Muscle of leg (tissue), 11 donors: ENCODE data around the gene CST11. TPM values are rescaled to one million over a fixed set of nuclear protein-coding genes. Genes with fewer than 3 reads are reported as not detected.
"Not testable (repeated sequence)": the region's sequence is repeated elsewhere in the genome, so short reads cannot be mapped to it uniquely, and the experiment has no call there.

Experiments used
- DNase-seq: peaks from one replicate; pipeline ENCODE4 v3.0.0; 2013
- H3K27ac ChIP-seq: one replicate; pipeline ENCODE4 v1.5.1; 2013; ENCODE audit warnings: mild to moderate bottlenecking, low read length, control low read depth
- H3K27me3 ChIP-seq: one replicate; pipeline ENCODE4 v1.6.1; 2013; ENCODE audit warnings: low read length; ENCODE audit not compliant: control insufficient read depth, insufficient read depth
- H3K36me3 ChIP-seq: one replicate; pipeline ENCODE4 v1.6.1; 2013; ENCODE audit warnings: low read length; ENCODE audit not compliant: control insufficient read depth, insufficient read depth
- H3K4me1 ChIP-seq: one replicate; pipeline ENCODE4 v1.6.1; 2013; ENCODE audit warnings: low read length; ENCODE audit not compliant: control insufficient read depth, insufficient read depth
- H3K4me3 ChIP-seq: one replicate; pipeline ENCODE4 v1.5.1; 2013; ENCODE audit warnings: low read length, control low read depth
- H3K9me3 ChIP-seq: replicated peaks from 2 replicates; pipeline ENCODE4 v1.6.1; 2013; ENCODE audit warnings: low read depth, low read length; ENCODE audit not compliant: control insufficient read depth
- WGBS: methylation state at CpG from one replicate; pipeline ENCODE4 v1.1.5; 2013; ENCODE audit warnings: missing lambda C conversion rate; ENCODE audit not compliant: insufficient coverage; 5-methylcytosine and 5-hydroxymethylcytosine counted together
- polyA plus RNA-seq, 8 donors: library from polyadenylated mRNA; unstranded; fragments of 120-200 nt; gene quantifications; one replicate each; pipeline versions ENCODE4 v1.2.1 to v1.2.3, GENCODE V29; 2013; ENCODE audit warnings: inconsistent platforms in 1 of 8, low replicate concordance in 1 of 8; ENCODE audit not compliant: insufficient read length in 8 of 8, insufficient read depth in 1 of 8
- total RNA-seq: library from RNA; stranded (reverse); fragments of 120-200 nt; gene quantifications from one replicate; pipeline ENCODE4 v1.2.4, GENCODE V29; 2013

CST11 gene
- total and polyA plus RNA-seq, 9 donors, result not detected

DNA sequence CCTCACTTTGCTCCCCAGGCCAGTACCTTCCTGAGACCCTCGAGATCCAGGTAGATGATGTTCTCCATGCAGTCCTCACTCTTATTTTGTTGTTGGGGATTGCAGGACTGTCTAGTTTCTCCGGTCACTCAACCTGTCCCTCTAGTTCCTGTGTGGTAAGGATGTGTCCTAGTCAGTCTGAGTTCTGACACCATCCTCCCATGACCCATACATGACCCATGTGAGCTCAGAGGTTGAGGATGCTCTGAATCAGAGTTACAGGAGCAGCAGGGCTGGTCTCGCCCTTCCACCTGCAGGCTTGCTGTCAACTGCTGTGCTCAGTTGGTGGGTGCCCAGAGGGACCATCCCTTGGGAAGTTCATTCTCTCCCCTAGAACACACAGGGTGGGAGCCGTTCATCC is 26.4 kb upstream of the CST11 start:
- DNase-seq, result no peak
- WGBS, result 100% methylated on average over 1 of the region's 4 CpGs
- Histone ChIP-seq H3K27me3 (no peaks in the 10 kb centered on the region), H3K36me3 (no peaks in the 10 kb centered on the region), H3K9me3 (no peaks in the 10 kb centered on the region), H3K4me1 (no peaks in the 10 kb centered on the region), H3K4me3 (no peak overlapping the region), H3K27ac (no peak overlapping the region)

DNA sequence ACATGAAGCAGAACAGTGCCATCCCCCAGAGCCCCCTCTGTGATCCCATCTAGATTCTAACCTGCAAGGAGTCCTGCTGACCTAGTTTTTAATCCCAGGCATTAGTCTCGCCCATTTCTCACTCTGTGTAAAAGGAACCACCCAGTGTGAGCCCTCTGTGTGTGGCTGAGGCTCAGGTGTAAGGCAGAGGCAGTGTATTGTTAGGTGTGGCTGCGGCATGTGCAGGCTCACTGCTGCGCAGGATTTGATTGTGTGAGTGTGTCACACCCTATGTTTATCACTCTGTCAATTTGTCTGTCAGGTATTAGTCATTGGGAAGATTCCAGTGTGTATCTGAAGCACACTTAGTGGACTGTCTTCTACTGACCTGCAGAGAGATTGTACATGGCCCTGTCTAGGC is 24.5 kb upstream of the CST11 start:
- Histone ChIP-seq H3K9me3 (no peaks in the 10 kb centered on the region), H3K36me3 (no peaks in the 10 kb centered on the region), H3K4me1 (no peaks in the 10 kb centered on the region), H3K27me3 (no peaks in the 10 kb centered on the region), H3K27ac (no peak overlapping the region), H3K4me3 (no peak overlapping the region)
- DNase-seq, result no peak
- WGBS, result 100% methylated on average over 2 of the region's 3 CpGs

DNA sequence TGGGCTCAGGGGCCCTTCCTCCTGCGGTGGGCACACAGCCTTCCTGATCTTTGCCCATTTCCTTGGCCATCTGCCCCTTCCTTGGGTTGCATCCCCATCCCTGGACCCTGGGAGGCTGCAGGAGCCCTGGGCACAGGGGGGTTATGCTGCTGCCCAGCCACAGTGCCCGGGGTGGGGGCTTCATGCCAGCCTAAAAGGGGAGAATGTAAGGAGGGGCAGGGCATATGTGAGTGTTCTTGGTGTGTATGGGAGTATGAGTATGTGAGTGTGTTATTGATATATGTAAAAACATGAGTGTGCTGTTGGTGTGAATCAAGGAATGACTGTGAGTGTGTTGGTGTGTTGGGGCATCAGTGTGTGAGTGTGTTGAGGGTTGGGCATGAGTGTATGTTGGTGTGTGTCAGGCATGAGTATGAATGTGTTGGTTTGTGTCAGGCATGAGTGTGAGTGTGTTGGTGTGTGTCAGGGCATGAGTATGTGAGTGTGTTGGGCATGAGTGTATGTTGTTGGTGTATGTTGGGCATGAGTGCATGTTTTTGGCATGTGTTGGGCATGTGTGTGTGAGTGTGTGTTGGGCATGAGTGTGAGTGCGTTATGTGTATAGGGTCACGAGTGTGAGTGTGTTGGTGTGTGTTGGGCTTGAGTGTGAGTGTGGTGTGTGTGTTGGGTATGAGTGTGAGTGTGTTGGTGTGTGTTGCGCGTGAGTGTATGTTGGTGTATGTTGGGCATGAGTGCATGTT is 23.5 kb upstream of the CST11 start:
- H3K4me1 ChIP-seq, result no peaks in the 10 kb centered on the region
- 88% methylated on average over 5 of the region's 6 CpGs for WGBS

DNA sequence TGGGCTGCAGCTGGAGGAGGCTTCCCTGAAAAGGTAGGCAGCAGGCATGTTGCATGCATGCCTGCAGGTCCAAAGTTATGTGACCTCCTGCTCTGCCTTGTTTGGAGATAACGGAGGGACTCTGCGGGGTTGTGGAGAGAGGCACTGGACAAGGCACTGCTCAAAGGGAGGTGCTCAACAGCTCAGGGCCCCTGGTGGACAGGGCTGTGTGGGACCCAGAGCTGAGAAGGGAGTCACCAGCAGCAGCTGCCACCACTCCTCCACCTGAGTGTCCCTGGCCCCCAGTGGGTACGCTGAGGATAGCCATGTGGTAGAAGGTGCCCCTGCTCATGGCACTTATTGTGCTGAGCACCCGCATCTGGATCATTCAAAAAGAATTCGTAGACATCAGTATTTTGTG is 22.7 kb upstream of the CST11 start:
- H3K27me3 ChIP-seq, result no peaks in the 10 kb centered on the region
- DNase-seq, result no peak
- no peaks in the 10 kb centered on the region for H3K9me3 ChIP-seq
- 82% methylated on average over 2 of the region's 5 CpGs for WGBS
- H3K36me3 ChIP-seq, result no peaks in the 10 kb centered on the region
- H3K4me1 ChIP-seq, result no peaks in the 10 kb centered on the region
- H3K27ac ChIP-seq, result no peak overlapping the region
- no peak overlapping the region for H3K4me3 ChIP-seq

More for the DNA sequence above, 23.5 kb upstream of the CST11 start:
- Histone ChIP-seq H3K4me3 (no peak overlapping the region), H3K36me3 (no peaks in the 10 kb centered on the region), H3K27ac (no peak overlapping the region), H3K27me3 (no peaks in the 10 kb centered on the region), H3K9me3 (no peaks in the 10 kb centered on the region)
- no peak for DNase-seq

DNA sequence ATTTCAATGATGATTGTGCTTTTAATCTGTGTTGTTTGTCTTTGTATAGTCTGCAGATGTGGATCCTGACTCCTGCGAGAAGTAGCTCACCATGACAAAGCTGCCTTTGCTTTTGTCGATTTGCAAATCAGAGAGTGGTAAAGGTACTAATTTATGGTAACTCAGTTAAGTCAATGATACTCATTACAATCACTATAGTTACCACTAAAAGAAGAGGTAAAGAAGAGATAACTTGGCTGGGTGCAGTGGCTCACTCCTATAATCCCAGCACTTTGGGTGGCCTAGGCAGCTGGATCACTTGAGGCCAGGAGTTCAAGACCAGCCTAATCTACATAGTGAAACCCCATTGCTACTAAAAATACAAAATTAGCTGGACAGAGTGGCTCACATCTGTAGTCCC is 20.6 kb upstream of the CST11 start:
- whole genome bisulfite sequencing, result no CpG with 5 or more reads among the region's 2 CpGs
- H3K9me3 ChIP-seq, H3K4me3 ChIP-seq, H3K36me3 ChIP-seq, H3K27me3 ChIP-seq, H3K4me1 ChIP-seq, DNase-seq, H3K27ac ChIP-seq: not testable (repeated sequence)

DNA sequence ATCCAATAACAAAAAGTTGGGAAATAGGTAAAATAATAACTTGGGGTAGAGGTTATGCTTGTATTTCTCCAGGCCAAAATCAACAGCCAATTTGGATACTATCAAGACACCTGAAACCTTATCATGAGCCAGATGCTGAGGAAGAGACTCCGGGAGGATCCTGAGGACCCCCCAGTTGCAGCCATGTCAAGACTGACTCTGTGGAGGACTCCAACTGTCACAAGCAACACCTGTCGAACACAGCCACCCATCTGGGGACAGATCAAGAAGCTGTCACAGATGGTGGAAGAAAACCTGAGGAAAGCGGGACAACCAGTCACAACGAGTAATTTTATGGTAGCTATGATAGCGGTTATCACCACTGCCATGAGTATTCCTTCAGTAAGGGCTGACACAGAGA is 19.6 kb upstream of the CST11 start:
- DNase-seq, H3K27me3 ChIP-seq, H3K4me3 ChIP-seq, H3K27ac ChIP-seq, H3K9me3 ChIP-seq, H3K36me3 ChIP-seq, H3K4me1 ChIP-seq: not testable (repeated sequence)
- no CpG with 5 or more reads among the region's 5 CpGs for WGBS

DNA sequence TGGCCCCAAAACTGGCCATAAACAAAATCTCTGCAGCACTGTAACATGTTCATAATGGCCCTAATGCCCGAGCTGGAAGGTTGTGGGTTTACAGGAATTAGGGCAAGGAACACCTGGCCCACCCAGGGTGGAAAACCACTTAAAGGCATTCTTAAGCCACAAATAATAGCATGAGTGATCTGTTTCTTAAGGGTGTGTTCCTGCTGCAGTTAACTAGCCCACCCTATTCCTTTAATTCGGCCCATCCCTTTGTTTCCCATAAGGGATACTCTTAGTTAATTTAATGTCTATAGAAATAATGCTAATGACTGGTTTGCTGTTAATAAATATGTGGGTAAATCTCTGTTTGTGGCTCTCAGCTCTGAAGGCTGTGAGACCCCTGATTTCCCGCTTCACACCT is 14.3 kb upstream of the CST11 start:
- not testable (repeated sequence) for H3K4me1 ChIP-seq, H3K36me3 ChIP-seq, H3K4me3 ChIP-seq, DNase-seq, H3K27me3 ChIP-seq, H3K27ac ChIP-seq, H3K9me3 ChIP-seq
- 100% methylated on average over 1 of the region's 3 CpGs for WGBS

DNA sequence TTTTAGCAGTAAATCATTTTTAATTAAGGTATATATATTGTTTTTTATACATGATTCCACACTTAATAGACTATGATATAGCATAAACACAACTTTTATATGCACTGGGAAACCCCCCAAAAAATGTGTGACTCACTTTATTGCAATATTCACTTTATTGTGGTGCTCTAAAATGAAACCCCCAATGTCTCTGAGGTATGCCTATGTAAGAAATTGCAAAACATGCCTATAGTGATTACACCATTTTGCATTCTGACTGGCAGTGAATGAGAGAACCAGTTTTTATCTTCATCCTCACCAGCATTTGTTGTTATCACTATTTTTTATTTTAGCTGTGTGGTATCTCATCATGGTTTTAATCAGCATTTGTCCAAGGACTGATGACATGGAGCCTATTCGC is 8.5 kb upstream of the CST11 start:
- Histone ChIP-seq H3K27ac (no peak overlapping the region), H3K27me3 (no peaks in the 10 kb centered on the region), H3K4me3 (no peak overlapping the region), H3K9me3 (peaks cover 3% of the 10 kb centered on the region), H3K36me3 (no peaks in the 10 kb centered on the region), H3K4me1 (peaks cover 7% of the 10 kb centered on the region)
- no peak for DNase-seq
- WGBS, result no CpG with 5 or more reads among the region's 1 CpG

DNA sequence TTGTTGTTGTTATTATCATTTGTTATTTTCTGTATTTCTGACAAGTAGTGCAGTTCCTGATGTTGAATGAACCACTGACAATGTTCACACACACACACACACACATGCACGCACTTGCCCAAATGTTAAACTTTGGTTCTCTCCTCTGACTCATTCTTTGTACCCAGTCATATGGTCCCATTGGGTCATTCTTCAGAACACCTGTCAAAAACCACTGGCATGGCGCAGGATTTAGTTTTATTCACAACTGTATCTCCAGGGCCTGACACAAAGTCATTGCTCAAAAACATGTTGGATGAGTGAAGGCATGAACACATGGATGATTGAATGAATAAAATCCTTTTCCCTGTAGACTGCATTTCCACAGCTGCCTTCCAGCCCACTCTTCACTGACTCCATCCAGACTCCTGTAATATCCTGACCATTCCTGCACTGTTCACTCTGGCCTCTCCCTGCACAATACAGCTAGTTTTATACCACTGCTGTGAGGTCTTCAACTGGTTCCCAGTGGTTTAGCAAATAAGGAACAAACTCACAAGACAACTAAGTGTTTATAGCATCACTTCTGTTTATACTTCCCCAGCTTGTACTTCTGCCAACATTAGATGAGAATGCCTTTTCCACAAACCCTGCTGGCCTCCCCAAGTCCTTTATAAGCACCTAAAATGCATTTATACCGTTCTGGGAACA is 6.9 kb upstream of the CST11 start:
- Histone ChIP-seq H3K4me3 (no peak overlapping the region), H3K36me3 (no peaks in the 10 kb centered on the region), H3K9me3 (no peaks in the 10 kb centered on the region), H3K27ac (no peak overlapping the region), H3K4me1 (peaks cover 7% of the 10 kb centered on the region), H3K27me3 (no peaks in the 10 kb centered on the region)
- 86% methylated on average over 1 of the region's 3 CpGs for WGBS
- peak; percentile 81 for DNase-seq

DNA sequence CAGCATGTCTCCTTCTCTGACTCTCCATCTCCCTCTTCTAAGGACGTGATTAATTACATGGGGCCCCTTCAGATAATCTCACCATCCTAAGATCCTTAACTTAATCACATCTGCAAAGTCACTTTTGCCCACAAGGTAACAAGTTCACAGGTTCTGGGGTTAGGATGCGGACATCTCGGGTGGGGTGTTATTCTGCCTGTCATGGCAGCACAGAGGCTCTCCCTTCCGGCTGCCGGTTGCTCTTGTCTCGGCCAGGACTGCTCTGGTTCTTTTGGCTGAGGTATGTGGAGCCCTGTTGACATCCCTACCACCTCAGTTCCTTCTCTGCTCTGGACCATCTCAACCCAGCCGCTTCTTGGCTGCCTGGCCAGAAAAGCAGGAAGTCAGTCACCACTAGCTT is 4.2 kb upstream of the CST11 start:
- Histone ChIP-seq H3K4me1 (peaks cover 7% of the 10 kb centered on the region), H3K36me3 (no peaks in the 10 kb centered on the region), H3K27me3 (no peaks in the 10 kb centered on the region), H3K27ac (no peak overlapping the region), H3K4me3 (no peak overlapping the region), H3K9me3 (no peaks in the 10 kb centered on the region)
- WGBS, result 97% methylated on average over 5 of the region's 7 CpGs
- no peak for DNase-seq
